Suprapubic skin (tissue), 4 donors: ENCODE results near the gene LRMDA.

ENCODE experiments used
- EP300 ChIP-seq: sonication (generic); formaldehyde crosslinking; IDR thresholded peaks from one replicate; pipeline ENCODE4 v1.6.1; 2017; ENCODE audit warnings: antibody characterized with exemption
- POLR2A ChIP-seq, 2 donors: fragments of 450-650 bp; IDR thresholded peaks; one replicate each; pipeline ENCODE4 v1.6.1; 2017; ENCODE audit warnings: antibody characterized with exemption in 2 of 2, mild to moderate bottlenecking in 2 of 2, moderate library complexity in 2 of 2
- POLR2AphosphoS5 ChIP-seq, 3 donors: sonication (generic); formaldehyde crosslinking; IDR thresholded peaks; one replicate each; pipeline ENCODE4 v1.6.1; 2017; ENCODE audit warnings: antibody characterized with exemption in 3 of 3
- TF ChIP-seq, protein P1 (sequence below), 2 donors: fragments of 200-600 bp in 1 of 2; fragments of 450-650 bp in 1 of 2; sonication (generic) in 1 of 2; IDR thresholded peaks; one replicate each; pipeline ENCODE4 v1.5.1; 2016 to 2019; ENCODE audit warnings: antibody characterized with exemption in 2 of 2, mild to moderate bottlenecking in 1 of 2, moderate library complexity in 1 of 2

DNA sequence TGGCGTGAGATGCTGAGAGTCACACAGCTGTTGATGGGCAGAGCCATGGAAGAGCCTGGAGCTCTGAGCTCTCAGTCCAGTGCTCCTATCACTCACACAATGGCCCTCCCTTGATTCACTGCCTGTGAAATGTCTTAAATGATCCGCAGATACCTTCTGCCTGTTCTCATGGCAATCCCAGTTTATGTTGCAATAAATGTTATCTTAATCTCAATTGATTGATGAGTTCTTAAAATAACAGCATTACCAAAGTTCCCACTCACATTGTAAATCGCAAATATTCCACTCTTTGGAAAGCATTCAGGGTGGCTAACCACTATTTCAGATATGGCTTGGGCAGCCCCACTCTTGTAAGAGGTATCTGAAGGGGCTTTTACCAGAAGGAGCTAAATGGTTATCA is 865.5 kb downstream of the LRMDA start:
- TF ChIP-seq, protein P1, sequence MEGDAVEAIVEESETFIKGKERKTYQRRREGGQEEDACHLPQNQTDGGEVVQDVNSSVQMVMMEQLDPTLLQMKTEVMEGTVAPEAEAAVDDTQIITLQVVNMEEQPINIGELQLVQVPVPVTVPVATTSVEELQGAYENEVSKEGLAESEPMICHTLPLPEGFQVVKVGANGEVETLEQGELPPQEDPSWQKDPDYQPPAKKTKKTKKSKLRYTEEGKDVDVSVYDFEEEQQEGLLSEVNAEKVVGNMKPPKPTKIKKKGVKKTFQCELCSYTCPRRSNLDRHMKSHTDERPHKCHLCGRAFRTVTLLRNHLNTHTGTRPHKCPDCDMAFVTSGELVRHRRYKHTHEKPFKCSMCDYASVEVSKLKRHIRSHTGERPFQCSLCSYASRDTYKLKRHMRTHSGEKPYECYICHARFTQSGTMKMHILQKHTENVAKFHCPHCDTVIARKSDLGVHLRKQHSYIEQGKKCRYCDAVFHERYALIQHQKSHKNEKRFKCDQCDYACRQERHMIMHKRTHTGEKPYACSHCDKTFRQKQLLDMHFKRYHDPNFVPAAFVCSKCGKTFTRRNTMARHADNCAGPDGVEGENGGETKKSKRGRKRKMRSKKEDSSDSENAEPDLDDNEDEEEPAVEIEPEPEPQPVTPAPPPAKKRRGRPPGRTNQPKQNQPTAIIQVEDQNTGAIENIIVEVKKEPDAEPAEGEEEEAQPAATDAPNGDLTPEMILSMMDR (IDR thresholded peaks at IDR 0.05), result no peak
- TF ChIP-seq POLR2A (IDR thresholded peaks at IDR 0.05) (no peak), POLR2AphosphoS5 (IDR thresholded peaks at IDR 0.05) (no peak), EP300 (no peak)
